ENCODE results near the gene EIF4G2.
"Not testable (repeated sequence)": the region's sequence is repeated elsewhere in the genome, so short reads cannot be mapped to it uniquely, and the experiment has no call there.

The EIF4G2 gene

GRCh38 chr11:10838083-10838482 lies 29.4 kb upstream of the EIF4G2 start:
- Histone ChIP-seq H3K4me1 (ENCODE audit: control insufficient read depth, insufficient read depth, low read depth, low read length) (no peaks in the 10 kb centered on the region), H2AK5ac (ENCODE audit: low read length, severe bottlenecking) (no peak overlapping the region), H3K23ac (ENCODE audit: low read length in 2 of 2) (no peak overlapping the region), H3K27me3 (ENCODE audit: control insufficient read depth in 1 of 2, insufficient read depth in 1 of 2, low read length in 2 of 2) (no peaks in the 10 kb centered on the region), H2BK120ac (ENCODE audit: low read depth, low read length) (no peak overlapping the region), H3K4ac (ENCODE audit: low read depth in 1 of 2, low read length in 2 of 2) (no peak overlapping the region), H3K79me1 (replicated peaks; ENCODE audit: low read length, poor library complexity, severe bottlenecking) (no peaks in the 10 kb centered on the region), H3K27ac (ENCODE audit: low read length, poor library complexity, severe bottlenecking) (no peak overlapping the region), H4K91ac (ENCODE audit: low read length) (no peak overlapping the region), H3K9ac (ENCODE audit: low read length) (no peak overlapping the region), H3K4me2 (ENCODE audit: low read length, poor library complexity, severe bottlenecking) (no peak overlapping the region), H3K4me3 (ENCODE audit: insufficient read depth in 1 of 2, low read depth in 1 of 2, low read length in 2 of 2) (no peak overlapping the region), H2BK12ac (ENCODE audit: low read length in 2 of 2) (no peak overlapping the region), H3K18ac (ENCODE audit: low read depth in 1 of 2, low read length in 2 of 2) (no peak overlapping the region), H3K14ac (ENCODE audit: low read length in 2 of 2) (no peak overlapping the region), H3K9me3 (ENCODE audit: control insufficient read depth, low read length) (no peaks in the 10 kb centered on the region), H2AFZ (ENCODE audit: low read depth, low read length) (no peak overlapping the region), H3K36me3 (ENCODE audit: control insufficient read depth in 1 of 2, insufficient read depth in 2 of 2, low read depth in 1 of 2, low read length in 2 of 2) (no peaks in the 10 kb centered on the region), H2BK15ac (ENCODE audit: low read depth, poor library complexity, severe bottlenecking) (no peak overlapping the region), H2BK5ac (ENCODE audit: low read depth, low read length, poor library complexity, severe bottlenecking) (no peak overlapping the region), H4K8ac (ENCODE audit: low read length) (no peak overlapping the region)
- DNase-seq: no peak

DNA sequence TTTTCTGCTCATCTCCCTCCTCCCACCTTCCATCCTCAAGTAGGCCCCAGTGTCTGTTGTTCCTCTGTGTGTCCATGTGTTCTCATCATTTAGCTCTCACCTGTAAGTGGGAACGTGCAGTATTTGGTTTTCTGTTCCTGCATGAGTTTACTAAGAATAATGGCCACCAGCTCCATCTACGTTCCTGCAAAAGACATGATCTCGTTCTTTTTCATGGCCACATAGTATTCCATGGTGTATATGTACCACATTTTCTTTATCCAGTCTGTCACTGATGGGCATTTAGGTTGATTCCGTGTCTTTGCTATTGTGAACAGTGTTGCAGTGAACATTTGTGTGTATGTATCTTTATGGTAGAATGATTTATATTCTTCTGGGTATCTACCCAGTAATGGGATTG lies 28.2 kb upstream of the EIF4G2 start:
- not testable (repeated sequence) for H2AK5ac ChIP-seq (ENCODE audit: low read length, severe bottlenecking); H2AFZ ChIP-seq (ENCODE audit: low read depth, low read length); H3K9me3 ChIP-seq (ENCODE audit: control insufficient read depth, low read length); H3K4me1 ChIP-seq (ENCODE audit: control insufficient read depth, insufficient read depth, low read depth, low read length); H3K4me2 ChIP-seq (ENCODE audit: low read length, poor library complexity, severe bottlenecking); H3K14ac ChIP-seq (ENCODE audit: low read length in 2 of 2); H2BK5ac ChIP-seq (ENCODE audit: low read depth, low read length, poor library complexity, severe bottlenecking); H3K36me3 ChIP-seq (ENCODE audit: control insufficient read depth in 1 of 2, insufficient read depth in 2 of 2, low read depth in 1 of 2, low read length in 2 of 2); H2BK12ac ChIP-seq (ENCODE audit: low read length in 2 of 2); H2BK120ac ChIP-seq (ENCODE audit: low read depth, low read length); H4K91ac ChIP-seq (ENCODE audit: low read length); H3K4ac ChIP-seq (ENCODE audit: low read depth in 1 of 2, low read length in 2 of 2); H4K8ac ChIP-seq (ENCODE audit: low read length); H3K27ac ChIP-seq (ENCODE audit: low read length, poor library complexity, severe bottlenecking); H2BK15ac ChIP-seq (ENCODE audit: low read depth, poor library complexity, severe bottlenecking); H3K27me3 ChIP-seq (ENCODE audit: control insufficient read depth in 1 of 2, insufficient read depth in 1 of 2, low read length in 2 of 2); DNase-seq; H3K79me1 ChIP-seq (replicated peaks; ENCODE audit: low read length, poor library complexity, severe bottlenecking); H3K9ac ChIP-seq (ENCODE audit: low read length); H3K23ac ChIP-seq (ENCODE audit: low read length in 2 of 2); H3K4me3 ChIP-seq (ENCODE audit: insufficient read depth in 1 of 2, low read depth in 1 of 2, low read length in 2 of 2); H3K18ac ChIP-seq (ENCODE audit: low read depth in 1 of 2, low read length in 2 of 2)
- 96% methylated on average over 3 of the region's 4 CpGs for WGBS

DNA sequence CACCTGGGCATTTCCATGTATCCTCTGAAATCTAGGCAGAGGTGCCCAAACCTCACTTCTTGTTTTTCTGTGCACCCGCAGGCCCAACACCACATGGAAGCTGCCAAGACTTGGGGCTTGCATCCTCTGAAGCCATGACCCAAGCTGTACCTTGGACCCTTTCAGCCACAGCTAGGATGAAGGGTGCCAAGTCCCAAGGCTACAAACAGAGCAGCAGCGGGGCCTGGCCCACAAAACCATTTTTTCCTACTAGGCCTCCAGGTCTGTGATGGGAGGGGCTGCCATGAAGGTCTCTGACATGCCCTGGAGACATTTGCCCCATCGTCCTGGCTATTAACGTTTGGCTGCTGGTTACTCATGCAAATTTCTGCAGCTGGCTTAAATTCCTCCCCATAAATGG lies 20.4 kb upstream of the EIF4G2 start:
- Histone ChIP-seq H3K4me2 (ENCODE audit: low read length, poor library complexity, severe bottlenecking) (no peak overlapping the region), H4K8ac (ENCODE audit: low read length) (no peak overlapping the region), H3K18ac (ENCODE audit: low read depth in 1 of 2, low read length in 2 of 2) (no peak overlapping the region), H3K14ac (ENCODE audit: low read length in 2 of 2) (no peak overlapping the region), H2AFZ (ENCODE audit: low read depth, low read length) (no peak overlapping the region), H3K9me3 (ENCODE audit: control insufficient read depth, low read length) (no peaks in the 10 kb centered on the region), H3K27me3 (ENCODE audit: control insufficient read depth in 1 of 2, insufficient read depth in 1 of 2, low read length in 2 of 2) (no peaks in the 10 kb centered on the region), H3K79me1 (replicated peaks; ENCODE audit: low read length, poor library complexity, severe bottlenecking) (no peaks in the 10 kb centered on the region), H3K4me1 (ENCODE audit: control insufficient read depth, insufficient read depth, low read depth, low read length) (no peaks in the 10 kb centered on the region), H3K4ac (ENCODE audit: low read depth in 1 of 2, low read length in 2 of 2) (no peak overlapping the region), H3K9ac (ENCODE audit: low read length) (no peak overlapping the region), H3K23ac (ENCODE audit: low read length in 2 of 2) (no peak overlapping the region), H3K36me3 (ENCODE audit: control insufficient read depth in 1 of 2, insufficient read depth in 2 of 2, low read depth in 1 of 2, low read length in 2 of 2) (no peaks in the 10 kb centered on the region), H3K27ac (ENCODE audit: low read length, poor library complexity, severe bottlenecking) (no peak overlapping the region), H2AK5ac (ENCODE audit: low read length, severe bottlenecking) (no peak overlapping the region), H4K91ac (ENCODE audit: low read length) (no peak overlapping the region), H2BK120ac (ENCODE audit: low read depth, low read length) (no peak overlapping the region), H3K4me3 (ENCODE audit: insufficient read depth in 1 of 2, low read depth in 1 of 2, low read length in 2 of 2) (no peak overlapping the region), H2BK12ac (ENCODE audit: low read length in 2 of 2) (no peak overlapping the region), H2BK5ac (ENCODE audit: low read depth, low read length, poor library complexity, severe bottlenecking) (no peak overlapping the region), H2BK15ac (ENCODE audit: low read depth, poor library complexity, severe bottlenecking) (no peak overlapping the region)
- 88% methylated on average over 4 of the region's 4 CpGs for WGBS
- DNase-seq: no peak

DNA sequence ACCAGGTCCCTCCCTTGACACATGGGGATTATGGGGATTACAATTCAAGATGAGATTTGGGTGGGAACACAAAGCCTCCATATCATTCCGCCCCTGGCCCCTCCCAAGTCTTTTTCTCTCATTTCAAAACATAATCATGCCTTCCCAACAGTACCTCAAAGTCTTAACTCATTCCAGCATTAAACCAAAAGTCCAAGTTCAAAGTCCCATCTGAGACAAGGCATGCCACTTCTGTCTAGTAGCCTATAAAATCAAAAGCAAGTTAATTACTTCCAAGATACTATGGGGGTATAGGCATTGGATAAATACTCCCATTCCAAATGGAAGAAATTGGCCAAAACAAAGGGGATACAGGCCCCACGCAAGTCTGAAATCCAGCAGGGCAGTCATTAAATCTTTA lies 19.7 kb upstream of the EIF4G2 start:
- Histone ChIP-seq H3K9me3 (ENCODE audit: control insufficient read depth, low read length) (no peaks in the 10 kb centered on the region), H2BK120ac (ENCODE audit: low read depth, low read length) (no peak overlapping the region), H3K4me2 (ENCODE audit: low read length, poor library complexity, severe bottlenecking) (no peak overlapping the region), H2BK15ac (ENCODE audit: low read depth, poor library complexity, severe bottlenecking) (no peak overlapping the region), H3K36me3 (ENCODE audit: control insufficient read depth in 1 of 2, insufficient read depth in 2 of 2, low read depth in 1 of 2, low read length in 2 of 2) (no peaks in the 10 kb centered on the region), H3K18ac (ENCODE audit: low read depth in 1 of 2, low read length in 2 of 2) (no peak overlapping the region), H3K4ac (ENCODE audit: low read depth in 1 of 2, low read length in 2 of 2) (no peak overlapping the region), H3K79me1 (replicated peaks; ENCODE audit: low read length, poor library complexity, severe bottlenecking) (no peaks in the 10 kb centered on the region), H3K23ac (ENCODE audit: low read length in 2 of 2) (no peak overlapping the region), H3K14ac (ENCODE audit: low read length in 2 of 2) (no peak overlapping the region), H3K4me1 (ENCODE audit: control insufficient read depth, insufficient read depth, low read depth, low read length) (no peaks in the 10 kb centered on the region), H3K27me3 (ENCODE audit: control insufficient read depth in 1 of 2, insufficient read depth in 1 of 2, low read length in 2 of 2) (no peaks in the 10 kb centered on the region), H3K27ac (ENCODE audit: low read length, poor library complexity, severe bottlenecking) (no peak overlapping the region), H2AK5ac (ENCODE audit: low read length, severe bottlenecking) (no peak overlapping the region), H2BK5ac (ENCODE audit: low read depth, low read length, poor library complexity, severe bottlenecking) (no peak overlapping the region), H4K91ac (ENCODE audit: low read length) (no peak overlapping the region), H3K4me3 (ENCODE audit: insufficient read depth in 1 of 2, low read depth in 1 of 2, low read length in 2 of 2) (no peak overlapping the region), H2BK12ac (ENCODE audit: low read length in 2 of 2) (no peak overlapping the region), H3K9ac (ENCODE audit: low read length) (no peak overlapping the region), H4K8ac (ENCODE audit: low read length) (no peak overlapping the region), H2AFZ (ENCODE audit: low read depth, low read length) (no peak overlapping the region)
- 75% methylated on average over 2 of the region's 2 CpGs for WGBS
- no peak for DNase-seq
